WTC11 (cell line): ENCODE data around the gene SETDB1. TPM values are rescaled to one million over a fixed set of nuclear protein-coding genes. Genes with fewer than 3 reads are reported as not detected.

Experiments used
- ATAC-seq: fragments of 200-7000 bp; cut with Tn5 transposase; 2 replicates; pipeline ENCODE4 v1.10.0; 2021; ENCODE audit warnings: mild to moderate bottlenecking, moderate library complexity
- CTCF ChIA-PET: fragments of 300-600 bp; sonication (Branson Sonifier 250); formaldehyde crosslinking; loops from one replicate; lab custom pipeline; 2021; ENCODE audit warnings: antibody characterized with exemption; lab: Charles Lee
- POLR2A ChIA-PET: fragments of 350-600 bp; sonication (Branson Sonifier 250); formaldehyde crosslinking; loops from one replicate; lab custom pipeline; 2021; ENCODE audit warnings: antibody characterized with exemption; lab: Charles Lee
- DNase-seq: peaks from one replicate; pipeline ENCODE4 v3.0.0; 2021; ENCODE audit warnings: low spot score
- H3K27ac Mint-ChIP-seq: 2 replicates; pipeline ENCODE4 v1.8.0; 2021; ENCODE audit warnings: mixed read lengths
- H3K27me3 Mint-ChIP-seq: 2 replicates; pipeline ENCODE4 v1.8.0; 2021; ENCODE audit warnings: low read depth, mild to moderate bottlenecking, moderate library complexity, mixed read lengths
- H3K36me3 Mint-ChIP-seq: 2 replicates; pipeline ENCODE4 v1.8.0; 2021; ENCODE audit warnings: mixed read lengths
- H3K4me1 Mint-ChIP-seq: 2 replicates; pipeline ENCODE4 v1.8.0; 2022; ENCODE audit warnings: mixed read lengths
- H3K4me3 Mint-ChIP-seq: 2 replicates; pipeline ENCODE4 v1.8.0; 2021; ENCODE audit warnings: mild to moderate bottlenecking, moderate library complexity, mixed read lengths
- H3K9me3 Mint-ChIP-seq: 2 replicates; pipeline ENCODE4 v1.8.0; 2021; ENCODE audit warnings: mixed read lengths
- ATF2 ChIP-seq: sonication (generic); formaldehyde crosslinking; IDR thresholded peaks from 2 replicates; pipeline ENCODE4 v1.8.1; 2022; ENCODE audit warnings: low read depth, missing genetic modification reagents, borderline replicate concordance
- ATF6 ChIP-seq: sonication (generic); formaldehyde crosslinking; IDR thresholded peaks from 2 replicates; pipeline ENCODE4 v1.8.1; 2023; ENCODE audit warnings: mild to moderate bottlenecking, missing genetic modification reagents
- CBFB ChIP-seq: sonication (generic); formaldehyde crosslinking; IDR thresholded peaks from 2 replicates; pipeline ENCODE4 v1.8.1; 2022; ENCODE audit warnings: mild to moderate bottlenecking, low read depth, missing genetic modification reagents
- CDX4 ChIP-seq: fragments of 250-450 bp; sonication (Bioruptor Pico); IDR thresholded peaks from 2 replicates; pipeline ENCODE4 v1.9.0; 2021; ENCODE audit warnings: moderate library complexity, mild to moderate bottlenecking, inconsistent platforms, borderline replicate concordance
- FOXP4 ChIP-seq: sonication (generic); formaldehyde crosslinking; IDR thresholded peaks from 2 replicates; pipeline ENCODE4 v1.8.0; 2022; ENCODE audit warnings: mild to moderate bottlenecking, missing genetic modification reagents
- GABPB1 ChIP-seq: sonication (generic); formaldehyde crosslinking; IDR thresholded peaks from 2 replicates; pipeline ENCODE4 v1.8.1; 2023; ENCODE audit warnings: mild to moderate bottlenecking, missing genetic modification reagents
- GRHL2 ChIP-seq: fragments of 250-450 bp; sonication (Bioruptor Pico); IDR thresholded peaks from 2 replicates; pipeline ENCODE4 v1.8.0; 2022; ENCODE audit warnings: mild to moderate bottlenecking, moderate library complexity; ENCODE audit not compliant: insufficient replicate concordance, severe bottlenecking
- HMGA2 ChIP-seq: fragments of 250-450 bp; sonication (Bioruptor Pico); IDR thresholded peaks from 2 replicates; pipeline ENCODE4 v1.4.0; 2021; ENCODE audit warnings: mild to moderate bottlenecking, moderate library complexity
- JAZF1 ChIP-seq: fragments of 250-450 bp; sonication (Bioruptor Pico); IDR thresholded peaks from 2 replicates; pipeline ENCODE4 v1.9.0; 2021; ENCODE audit warnings: moderate library complexity, mild to moderate bottlenecking, inconsistent platforms
- MLX ChIP-seq: sonication (generic); formaldehyde crosslinking; IDR thresholded peaks from 2 replicates; pipeline ENCODE4 v1.8.1; 2023; ENCODE audit warnings: mild to moderate bottlenecking, missing genetic modification reagents, moderate library complexity
- NFATC4 ChIP-seq: fragments of 250-450 bp; sonication (Bioruptor Pico); IDR thresholded peaks from 2 replicates; pipeline ENCODE4 v1.9.0; 2021; ENCODE audit warnings: mild to moderate bottlenecking
- NFE2L1 ChIP-seq: sonication (generic); formaldehyde crosslinking; IDR thresholded peaks from 2 replicates; pipeline ENCODE4 v1.8.1; 2023; ENCODE audit warnings: missing genetic modification reagents
- SOX15 ChIP-seq: fragments of 250-450 bp; sonication (Bioruptor Pico); IDR thresholded peaks from 2 replicates; pipeline ENCODE4 v1.9.0; 2021; ENCODE audit warnings: mild to moderate bottlenecking
- SP1 ChIP-seq: sonication (generic); formaldehyde crosslinking; conservative IDR thresholded peaks from 2 replicates; pipeline ENCODE4 v1.8.1; 2022; ENCODE audit warnings: missing genetic modification reagents
- TEAD1 ChIP-seq: sonication (generic); formaldehyde crosslinking; IDR thresholded peaks from 2 replicates; pipeline ENCODE4 v1.8.0; 2022; ENCODE audit warnings: mild to moderate bottlenecking, missing genetic modification reagents
- USF1 ChIP-seq: sonication (generic); formaldehyde crosslinking; IDR thresholded peaks from 2 replicates; pipeline ENCODE4 v1.8.0; 2022; ENCODE audit warnings: mild to moderate bottlenecking, missing genetic modification reagents
- ZBTB21 ChIP-seq: sonication (generic); formaldehyde crosslinking; IDR thresholded peaks from 2 replicates; pipeline ENCODE4 v1.8.1; 2023; ENCODE audit warnings: mild to moderate bottlenecking, missing genetic modification reagents, borderline replicate concordance
- ZMAT4 ChIP-seq: fragments of 250-450 bp; sonication (Bioruptor Pico); IDR thresholded peaks from 2 replicates; pipeline ENCODE4 v1.9.0; 2021; ENCODE audit warnings: mild to moderate bottlenecking
- ZNF138 ChIP-seq: sonication (generic); formaldehyde crosslinking; conservative IDR thresholded peaks from 2 replicates; pipeline ENCODE4 v1.8.1; 2022; ENCODE audit warnings: mild to moderate bottlenecking, moderate library complexity, missing genetic modification reagents
- ZNF396 ChIP-seq: fragments of 250-450 bp; sonication (Bioruptor Pico); IDR thresholded peaks from 2 replicates; pipeline ENCODE4 v1.8.0; 2021; ENCODE audit warnings: mild to moderate bottlenecking, moderate library complexity, borderline replicate concordance
- ZNF416 ChIP-seq: fragments of 250-450 bp; sonication (Bioruptor Pico); IDR thresholded peaks from 2 replicates; pipeline ENCODE4 v1.9.0; 2021; ENCODE audit warnings: mild to moderate bottlenecking, inconsistent platforms
- ZNF425 ChIP-seq: fragments of 250-450 bp; sonication (Bioruptor Pico); conservative IDR thresholded peaks from 2 replicates; pipeline ENCODE4 v1.9.0; 2021; ENCODE audit warnings: mild to moderate bottlenecking
- ZNF671 ChIP-seq: fragments of 250-450 bp; sonication (Bioruptor Pico); IDR thresholded peaks from 2 replicates; pipeline ENCODE4 v1.8.0; 2021; ENCODE audit warnings: mild to moderate bottlenecking
- total RNA-seq: library from RNA; stranded (reverse); gene quantifications from 3 replicates; pipeline ENCODE4 v1.2.3, GENCODE V29; 2021

Gene SETDB1
- total RNA-seq, 1 experiment from 2014 or later: 53.1 TPM

GRCh38 chr1:151000408-151000807 is 74.2 kb downstream of the SETDB1 start:
- TF ChIP-seq GABPB1 (CRISPR knock-in tag) (peak; percentile 37; the same call in 1 of the 2 replicates), JAZF1 (no peak), ZNF671 (CRISPR knock-in tag) (no peak)
- TF ChIP-seq, all 79 proteins: peak for 1
- POLR2A ChIA-PET: no interaction called here
- Mint-ChIP-seq H3K4me1 (peaks cover 9% of the 10 kb centered on the region), H3K27me3 (no peaks in the 10 kb centered on the region), H3K4me3 (no peak overlapping the region), H3K27ac (0 out of 2 replicates have a peak overlapping the region, but pooled peaks have one; percentile 38), H3K9me3 (no peaks in the 10 kb centered on the region), H3K36me3 (no peaks in the 10 kb centered on the region)
- DNase-seq: no peak
- CTCF ChIA-PET: interaction anchor here (1.6 to 3.3 kb wide), 2 partner anchors 19 to 99 kb away, joined by 3 to 21 read pairs; partner anchors contain the start of gene ANXA9
- no peak for ATAC-seq

- ChIA-PET CTCF (interaction anchor here (0.5 to 3.3 kb wide), 9 partner anchors 21 to 442 kb away, joined by 3 to 21 read pairs (median 3); partner anchors contain the start of genes ANXA9 and CDC42SE1), POLR2A (no interaction called here)
- H3K4me3 Mint-ChIP-seq: no peak overlapping the region
- ATAC-seq (no peak), DNase-seq (no peak)
- no peaks in the 10 kb centered on the region for H3K27me3 Mint-ChIP-seq
- no peak overlapping the region for H3K27ac Mint-ChIP-seq
- H3K9me3 Mint-ChIP-seq: no peaks in the 10 kb centered on the region
- no peak for TF ChIP-seq CDX4
- no peak for TF ChIP-seq ATF2
- no peak for TF ChIP-seq FOXP4 (CRISPR knock-in tag)
- TF ChIP-seq ATF6 (CRISPR knock-in tag): no peak
- TF ChIP-seq NFATC4 (CRISPR knock-in tag): no peak
- TF ChIP-seq ZBTB21 (CRISPR knock-in tag): no peak
- no peaks in the 10 kb centered on the region for H3K36me3 Mint-ChIP-seq
- peaks cover 16% of the 10 kb centered on the region for H3K4me1 Mint-ChIP-seq
Observed at GRCh38 chr1:151001602-151002001, 75.4 kb downstream of the SETDB1 start.

GRCh38 chr1:151002051-151002450 is 75.9 kb downstream of the SETDB1 start:
- ATAC-seq: no peak
- POLR2A ChIA-PET: no interaction called here
- CTCF ChIA-PET: interaction anchor here (0.6 to 3.3 kb wide), 7 partner anchors 21 to 442 kb away, joined by 3 to 21 read pairs (median 3); partner anchors contain the start of gene ANXA9
- Mint-ChIP-seq H3K4me1 (peaks cover 21% of the 10 kb centered on the region), H3K36me3 (no peaks in the 10 kb centered on the region), H3K4me3 (no peak overlapping the region), H3K9me3 (no peaks in the 10 kb centered on the region), H3K27me3 (no peaks in the 10 kb centered on the region), H3K27ac (no peak overlapping the region)
- no peak for DNase-seq
- TF ChIP-seq ZNF138 (CRISPR knock-in tag): no peak
- no peak for TF ChIP-seq ZMAT4 (CRISPR knock-in tag)
- no peak for TF ChIP-seq TEAD1
- TF ChIP-seq NFE2L1: no peak
- no peak for TF ChIP-seq ZNF416 (CRISPR knock-in tag)
- TF ChIP-seq ZNF396: no peak
- TF ChIP-seq HMGA2: no peak
- no peak for TF ChIP-seq USF1 (CRISPR knock-in tag)
- TF ChIP-seq ZNF425 (CRISPR knock-in tag): no peak
- TF ChIP-seq GRHL2 (CRISPR knock-in tag): no peak
- TF ChIP-seq CBFB: no peak
- no peak for TF ChIP-seq SP1 (CRISPR knock-in tag)
- TF ChIP-seq MLX (CRISPR knock-in tag): no peak
- no peak for TF ChIP-seq SOX15 (CRISPR knock-in tag)
